WTC11 (cell line): ENCODE data around the gene TAS1R2. TPM values are rescaled to one million over a fixed set of nuclear protein-coding genes. Genes with fewer than 3 reads are reported as not detected.

Experiments used
- ATAC-seq: fragments of 200-7000 bp; cut with Tn5 transposase; 2 replicates; pipeline ENCODE4 v1.10.0; 2021; ENCODE audit warnings: mild to moderate bottlenecking, moderate library complexity
- CTCF ChIA-PET: fragments of 300-600 bp; sonication (Branson Sonifier 250); formaldehyde crosslinking; loops from one replicate; lab custom pipeline; 2021; ENCODE audit warnings: antibody characterized with exemption; lab: Charles Lee
- POLR2A ChIA-PET: fragments of 350-600 bp; sonication (Branson Sonifier 250); formaldehyde crosslinking; loops from one replicate; lab custom pipeline; 2021; ENCODE audit warnings: antibody characterized with exemption; lab: Charles Lee
- DNase-seq: peaks from one replicate; pipeline ENCODE4 v3.0.0; 2021; ENCODE audit warnings: low spot score
- H3K27ac Mint-ChIP-seq: 2 replicates; pipeline ENCODE4 v1.8.0; 2021; ENCODE audit warnings: mixed read lengths
- H3K27me3 Mint-ChIP-seq: 2 replicates; pipeline ENCODE4 v1.8.0; 2021; ENCODE audit warnings: low read depth, mild to moderate bottlenecking, moderate library complexity, mixed read lengths
- H3K36me3 Mint-ChIP-seq: 2 replicates; pipeline ENCODE4 v1.8.0; 2021; ENCODE audit warnings: mixed read lengths
- H3K4me1 Mint-ChIP-seq: 2 replicates; pipeline ENCODE4 v1.8.0; 2022; ENCODE audit warnings: mixed read lengths
- H3K4me3 Mint-ChIP-seq: 2 replicates; pipeline ENCODE4 v1.8.0; 2021; ENCODE audit warnings: mild to moderate bottlenecking, moderate library complexity, mixed read lengths
- H3K9me3 Mint-ChIP-seq: 2 replicates; pipeline ENCODE4 v1.8.0; 2021; ENCODE audit warnings: mixed read lengths
- ESRRA ChIP-seq: sonication (generic); formaldehyde crosslinking; IDR thresholded peaks from 2 replicates; pipeline ENCODE4 v1.8.1; 2022; ENCODE audit warnings: mild to moderate bottlenecking, missing genetic modification reagents, borderline replicate concordance
- ETV6 ChIP-seq: sonication (generic); formaldehyde crosslinking; IDR thresholded peaks from 2 replicates; pipeline ENCODE4 v1.8.1; 2022; ENCODE audit warnings: mild to moderate bottlenecking, missing genetic modification reagents
- FOXK1 ChIP-seq: sonication (generic); formaldehyde crosslinking; IDR thresholded peaks from 2 replicates; pipeline ENCODE4 v1.8.0; 2022; ENCODE audit warnings: mild to moderate bottlenecking, moderate library complexity, missing genetic modification reagents
- IRF2 ChIP-seq: sonication (generic); formaldehyde crosslinking; IDR thresholded peaks from 2 replicates; pipeline ENCODE4 v1.8.0; 2022; ENCODE audit warnings: low read depth, missing genetic modification reagents, borderline replicate concordance
- MXD4 ChIP-seq: fragments of 250-450 bp; sonication (Bioruptor Pico); IDR thresholded peaks from 2 replicates; pipeline ENCODE4 v1.8.0; 2021; ENCODE audit warnings: mild to moderate bottlenecking, moderate library complexity, borderline replicate concordance
- MYBL2 ChIP-seq: sonication (generic); formaldehyde crosslinking; IDR thresholded peaks from 2 replicates; pipeline ENCODE4 v1.8.1; 2023; ENCODE audit warnings: mild to moderate bottlenecking, moderate library complexity, missing genetic modification reagents
- NFE2L1 ChIP-seq: sonication (generic); formaldehyde crosslinking; IDR thresholded peaks from 2 replicates; pipeline ENCODE4 v1.8.1; 2023; ENCODE audit warnings: missing genetic modification reagents
- NR1H2 ChIP-seq: sonication (generic); formaldehyde crosslinking; IDR thresholded peaks from 2 replicates; pipeline ENCODE4 v1.9.0; 2021; ENCODE audit warnings: mild to moderate bottlenecking, moderate library complexity, missing genetic modification reagents
- SOX15 ChIP-seq: fragments of 250-450 bp; sonication (Bioruptor Pico); IDR thresholded peaks from 2 replicates; pipeline ENCODE4 v1.9.0; 2021; ENCODE audit warnings: mild to moderate bottlenecking
- TEAD4 ChIP-seq: sonication (generic); formaldehyde crosslinking; IDR thresholded peaks from 2 replicates; pipeline ENCODE4 v1.8.0; 2022; ENCODE audit warnings: mild to moderate bottlenecking, missing genetic modification reagents
- ZNF138 ChIP-seq: sonication (generic); formaldehyde crosslinking; conservative IDR thresholded peaks from 2 replicates; pipeline ENCODE4 v1.8.1; 2022; ENCODE audit warnings: mild to moderate bottlenecking, moderate library complexity, missing genetic modification reagents
- ZNF232 ChIP-seq: sonication (generic); formaldehyde crosslinking; IDR thresholded peaks from 2 replicates; pipeline ENCODE4 v1.8.0; 2022; ENCODE audit warnings: mild to moderate bottlenecking, missing genetic modification reagents
- ZNF263 ChIP-seq: sonication (generic); formaldehyde crosslinking; IDR thresholded peaks from 2 replicates; pipeline ENCODE4 v1.8.1; 2022; ENCODE audit warnings: low read depth, mild to moderate bottlenecking, moderate library complexity, missing genetic modification reagents
- ZNF396 ChIP-seq: fragments of 250-450 bp; sonication (Bioruptor Pico); IDR thresholded peaks from 2 replicates; pipeline ENCODE4 v1.8.0; 2021; ENCODE audit warnings: mild to moderate bottlenecking, moderate library complexity, borderline replicate concordance
- ZNF416 ChIP-seq: fragments of 250-450 bp; sonication (Bioruptor Pico); IDR thresholded peaks from 2 replicates; pipeline ENCODE4 v1.9.0; 2021; ENCODE audit warnings: mild to moderate bottlenecking, inconsistent platforms
- total RNA-seq: library from RNA; stranded (reverse); gene quantifications from 3 replicates; pipeline ENCODE4 v1.2.3, GENCODE V29; 2021
- TF ChIP-seq, protein P1 (sequence below): fragments of 200-600 bp; IDR thresholded peaks from 2 replicates; pipeline ENCODE4 v1.8.0; 2022; ENCODE audit warnings: antibody characterized with exemption
- TF ChIP-seq, protein P2 (sequence below): sonication (generic); formaldehyde crosslinking; IDR thresholded peaks from 2 replicates; pipeline ENCODE4 v1.8.0; 2023; ENCODE audit warnings: missing genetic modification reagents, mild to moderate bottlenecking, borderline replicate concordance
- TF ChIP-seq, protein P3 (sequence below): sonication (generic); formaldehyde crosslinking; IDR thresholded peaks from 2 replicates; pipeline ENCODE4 v1.8.1; 2022; ENCODE audit warnings: low read depth, missing genetic modification reagents, borderline replicate concordance
- TF ChIP-seq, protein P4 (sequence below): sonication (generic); formaldehyde crosslinking; IDR thresholded peaks from 2 replicates; pipeline ENCODE4 v1.8.1; 2023; ENCODE audit warnings: mild to moderate bottlenecking, missing genetic modification reagents, moderate library complexity
- TF ChIP-seq, protein P5 (sequence below): sonication (generic); formaldehyde crosslinking; IDR thresholded peaks from 2 replicates; pipeline ENCODE4 v1.8.0; 2022; ENCODE audit warnings: mild to moderate bottlenecking, missing genetic modification reagents

The TAS1R2 gene
- total RNA-seq, 1 experiment from 2014 or later = not detected

DNA sequence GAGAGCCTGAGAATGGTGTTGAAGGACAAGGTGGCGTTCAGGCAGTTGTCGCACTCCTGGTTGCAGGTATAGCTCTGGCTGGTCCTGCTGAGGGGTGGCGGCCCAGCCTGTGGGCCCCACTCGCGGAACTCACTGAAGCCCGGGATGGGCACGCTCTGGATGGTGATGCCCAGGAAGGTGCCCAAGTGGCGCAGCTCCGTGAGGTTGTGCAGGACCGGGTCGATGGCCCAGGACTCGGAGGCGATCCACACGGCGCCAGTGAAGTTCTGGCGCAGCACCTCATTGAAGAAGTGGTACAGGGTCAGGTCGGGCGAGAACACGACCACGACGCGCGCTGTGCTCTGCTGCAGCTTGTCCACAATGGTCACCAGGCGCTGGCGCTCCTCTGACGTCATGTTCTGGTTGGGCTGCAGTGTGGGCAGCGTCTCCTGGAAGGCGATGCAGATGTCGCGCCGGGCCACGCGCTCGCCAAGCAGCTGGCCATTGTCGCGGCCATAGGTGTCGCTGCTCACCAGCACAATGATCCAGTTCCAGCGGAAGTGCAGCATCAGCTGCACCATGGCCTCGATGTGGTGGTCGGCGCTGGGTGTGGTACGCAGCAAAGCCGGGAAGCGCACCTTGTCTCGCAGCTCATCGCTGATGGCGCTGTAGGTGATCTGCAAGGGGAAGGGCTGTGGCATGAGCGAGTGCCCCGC is 5.0 kb downstream of the TAS1R2 start (continued):
- TF ChIP-seq, protein P1, sequence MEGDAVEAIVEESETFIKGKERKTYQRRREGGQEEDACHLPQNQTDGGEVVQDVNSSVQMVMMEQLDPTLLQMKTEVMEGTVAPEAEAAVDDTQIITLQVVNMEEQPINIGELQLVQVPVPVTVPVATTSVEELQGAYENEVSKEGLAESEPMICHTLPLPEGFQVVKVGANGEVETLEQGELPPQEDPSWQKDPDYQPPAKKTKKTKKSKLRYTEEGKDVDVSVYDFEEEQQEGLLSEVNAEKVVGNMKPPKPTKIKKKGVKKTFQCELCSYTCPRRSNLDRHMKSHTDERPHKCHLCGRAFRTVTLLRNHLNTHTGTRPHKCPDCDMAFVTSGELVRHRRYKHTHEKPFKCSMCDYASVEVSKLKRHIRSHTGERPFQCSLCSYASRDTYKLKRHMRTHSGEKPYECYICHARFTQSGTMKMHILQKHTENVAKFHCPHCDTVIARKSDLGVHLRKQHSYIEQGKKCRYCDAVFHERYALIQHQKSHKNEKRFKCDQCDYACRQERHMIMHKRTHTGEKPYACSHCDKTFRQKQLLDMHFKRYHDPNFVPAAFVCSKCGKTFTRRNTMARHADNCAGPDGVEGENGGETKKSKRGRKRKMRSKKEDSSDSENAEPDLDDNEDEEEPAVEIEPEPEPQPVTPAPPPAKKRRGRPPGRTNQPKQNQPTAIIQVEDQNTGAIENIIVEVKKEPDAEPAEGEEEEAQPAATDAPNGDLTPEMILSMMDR = no peak

DNA sequence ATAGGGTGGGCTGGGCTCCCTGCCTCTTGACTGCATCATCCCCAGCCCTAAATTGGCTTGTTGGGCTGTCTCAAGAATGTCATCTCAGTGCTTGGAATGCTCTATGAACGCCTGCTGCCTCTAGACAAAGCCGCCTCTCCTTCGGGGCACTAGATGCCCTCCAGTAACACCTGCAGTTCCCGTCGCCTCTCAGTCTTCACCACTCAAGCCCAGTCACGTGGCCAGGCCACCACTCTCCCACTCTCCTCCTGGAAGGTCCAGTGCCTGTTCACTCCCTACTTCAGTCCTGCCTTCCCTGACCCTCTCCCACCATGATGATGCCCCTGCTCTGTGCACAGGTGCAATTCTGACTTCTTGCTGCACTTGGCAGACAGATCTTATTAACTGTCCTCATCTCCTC is 7.0 kb downstream of the TAS1R2 start:
- no peak for DNase-seq
- POLR2A ChIA-PET = no interaction called here
- CTCF ChIA-PET = no interaction called here
- H3K4me3 Mint-ChIP-seq = no peak overlapping the region
- TF ChIP-seq ZNF232 (CRISPR knock-in tag) = no peak
- no peak for TF ChIP-seq MXD4 (CRISPR knock-in tag)
- no peak for TF ChIP-seq MYBL2 (CRISPR knock-in tag)
- no peak for TF ChIP-seq SOX15 (CRISPR knock-in tag)
- TF ChIP-seq NR1H2 (CRISPR knock-in tag) = no peak
- TF ChIP-seq ZNF396 (CRISPR knock-in tag) = no peak
- TF ChIP-seq, protein P2, sequence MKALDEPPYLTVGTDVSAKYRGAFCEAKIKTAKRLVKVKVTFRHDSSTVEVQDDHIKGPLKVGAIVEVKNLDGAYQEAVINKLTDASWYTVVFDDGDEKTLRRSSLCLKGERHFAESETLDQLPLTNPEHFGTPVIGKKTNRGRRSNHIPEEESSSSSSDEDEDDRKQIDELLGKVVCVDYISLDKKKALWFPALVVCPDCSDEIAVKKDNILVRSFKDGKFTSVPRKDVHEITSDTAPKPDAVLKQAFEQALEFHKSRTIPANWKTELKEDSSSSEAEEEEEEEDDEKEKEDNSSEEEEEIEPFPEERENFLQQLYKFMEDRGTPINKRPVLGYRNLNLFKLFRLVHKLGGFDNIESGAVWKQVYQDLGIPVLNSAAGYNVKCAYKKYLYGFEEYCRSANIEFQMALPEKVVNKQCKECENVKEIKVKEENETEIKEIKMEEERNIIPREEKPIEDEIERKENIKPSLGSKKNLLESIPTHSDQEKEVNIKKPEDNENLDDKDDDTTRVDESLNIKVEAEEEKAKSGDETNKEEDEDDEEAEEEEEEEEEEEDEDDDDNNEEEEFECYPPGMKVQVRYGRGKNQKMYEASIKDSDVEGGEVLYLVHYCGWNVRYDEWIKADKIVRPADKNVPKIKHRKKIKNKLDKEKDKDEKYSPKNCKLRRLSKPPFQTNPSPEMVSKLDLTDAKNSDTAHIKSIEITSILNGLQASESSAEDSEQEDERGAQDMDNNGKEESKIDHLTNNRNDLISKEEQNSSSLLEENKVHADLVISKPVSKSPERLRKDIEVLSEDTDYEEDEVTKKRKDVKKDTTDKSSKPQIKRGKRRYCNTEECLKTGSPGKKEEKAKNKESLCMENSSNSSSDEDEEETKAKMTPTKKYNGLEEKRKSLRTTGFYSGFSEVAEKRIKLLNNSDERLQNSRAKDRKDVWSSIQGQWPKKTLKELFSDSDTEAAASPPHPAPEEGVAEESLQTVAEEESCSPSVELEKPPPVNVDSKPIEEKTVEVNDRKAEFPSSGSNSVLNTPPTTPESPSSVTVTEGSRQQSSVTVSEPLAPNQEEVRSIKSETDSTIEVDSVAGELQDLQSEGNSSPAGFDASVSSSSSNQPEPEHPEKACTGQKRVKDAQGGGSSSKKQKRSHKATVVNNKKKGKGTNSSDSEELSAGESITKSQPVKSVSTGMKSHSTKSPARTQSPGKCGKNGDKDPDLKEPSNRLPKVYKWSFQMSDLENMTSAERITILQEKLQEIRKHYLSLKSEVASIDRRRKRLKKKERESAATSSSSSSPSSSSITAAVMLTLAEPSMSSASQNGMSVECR (CRISPR knock-in tag) = no peak
- TF ChIP-seq NFE2L1 = no peak
- TF ChIP-seq, protein P3, sequence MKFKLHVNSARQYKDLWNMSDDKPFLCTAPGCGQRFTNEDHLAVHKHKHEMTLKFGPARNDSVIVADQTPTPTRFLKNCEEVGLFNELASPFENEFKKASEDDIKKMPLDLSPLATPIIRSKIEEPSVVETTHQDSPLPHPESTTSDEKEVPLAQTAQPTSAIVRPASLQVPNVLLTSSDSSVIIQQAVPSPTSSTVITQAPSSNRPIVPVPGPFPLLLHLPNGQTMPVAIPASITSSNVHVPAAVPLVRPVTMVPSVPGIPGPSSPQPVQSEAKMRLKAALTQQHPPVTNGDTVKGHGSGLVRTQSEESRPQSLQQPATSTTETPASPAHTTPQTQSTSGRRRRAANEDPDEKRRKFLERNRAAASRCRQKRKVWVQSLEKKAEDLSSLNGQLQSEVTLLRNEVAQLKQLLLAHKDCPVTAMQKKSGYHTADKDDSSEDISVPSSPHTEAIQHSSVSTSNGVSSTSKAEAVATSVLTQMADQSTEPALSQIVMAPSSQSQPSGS (CRISPR knock-in tag) = no peak
- no peak for TF ChIP-seq TEAD4
- no peak for TF ChIP-seq ZNF263 (CRISPR knock-in tag)
- TF ChIP-seq, protein P4, sequence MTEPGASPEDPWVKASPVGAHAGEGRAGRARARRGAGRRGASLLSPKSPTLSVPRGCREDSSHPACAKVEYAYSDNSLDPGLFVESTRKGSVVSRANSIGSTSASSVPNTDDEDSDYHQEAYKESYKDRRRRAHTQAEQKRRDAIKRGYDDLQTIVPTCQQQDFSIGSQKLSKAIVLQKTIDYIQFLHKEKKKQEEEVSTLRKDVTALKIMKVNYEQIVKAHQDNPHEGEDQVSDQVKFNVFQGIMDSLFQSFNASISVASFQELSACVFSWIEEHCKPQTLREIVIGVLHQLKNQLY (CRISPR knock-in tag) = no peak
- TF ChIP-seq ESRRA = no peak
- TF ChIP-seq IRF2 (CRISPR knock-in tag) = no peak
- TF ChIP-seq ZNF416 (CRISPR knock-in tag) = no peak
- TF ChIP-seq, protein P5, sequence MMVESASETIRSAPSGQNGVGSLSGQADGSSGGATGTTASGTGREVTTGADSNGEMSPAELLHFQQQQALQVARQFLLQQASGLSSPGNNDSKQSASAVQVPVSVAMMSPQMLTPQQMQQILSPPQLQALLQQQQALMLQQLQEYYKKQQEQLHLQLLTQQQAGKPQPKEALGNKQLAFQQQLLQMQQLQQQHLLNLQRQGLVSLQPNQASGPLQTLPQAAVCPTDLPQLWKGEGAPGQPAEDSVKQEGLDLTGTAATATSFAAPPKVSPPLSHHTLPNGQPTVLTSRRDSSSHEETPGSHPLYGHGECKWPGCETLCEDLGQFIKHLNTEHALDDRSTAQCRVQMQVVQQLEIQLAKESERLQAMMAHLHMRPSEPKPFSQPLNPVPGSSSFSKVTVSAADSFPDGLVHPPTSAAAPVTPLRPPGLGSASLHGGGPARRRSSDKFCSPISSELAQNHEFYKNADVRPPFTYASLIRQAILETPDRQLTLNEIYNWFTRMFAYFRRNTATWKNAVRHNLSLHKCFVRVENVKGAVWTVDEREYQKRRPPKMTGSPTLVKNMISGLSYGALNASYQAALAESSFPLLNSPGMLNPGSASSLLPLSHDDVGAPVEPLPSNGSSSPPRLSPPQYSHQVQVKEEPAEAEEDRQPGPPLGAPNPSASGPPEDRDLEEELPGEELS (CRISPR knock-in tag) = no peak
- TF ChIP-seq ETV6 (CRISPR knock-in tag) = no peak
- TF ChIP-seq ZNF138 (CRISPR knock-in tag) = no peak
- no peak for TF ChIP-seq FOXK1
- TF ChIP-seq, all 79 proteins: peak for 0
- Mint-ChIP-seq H3K4me1 (no peaks in the 10 kb centered on the region), H3K27ac (no peak overlapping the region), H3K9me3 (peaks cover 5% of the 10 kb centered on the region), H3K27me3 (peaks cover 13% of the 10 kb centered on the region), H3K36me3 (no peaks in the 10 kb centered on the region)
- ATAC-seq = no peak
